HepG2 (cell line): Measurements from ENCODE around the gene MME. TPM values are rescaled to one million over a fixed set of nuclear protein-coding genes. Genes with fewer than 3 reads are reported as not detected.

ENCODE experiments used
- ATAC-seq: fragments of 200-7000 bp; cut with Tn5 transposase; 3 replicates; pipeline ENCODE4 v1.9.1; 2020; ENCODE audit warnings: mild to moderate bottlenecking, moderate library complexity
- BruUV-seq: library from RNA; stranded (reverse); fragments of 400-500 nt; replicated peaks from 2 replicates; lab custom pipeline; 2021; lab: Mats Ljungman, UMichigan
- CTCF ChIA-PET: fragments of 300-600 bp; formaldehyde crosslinking; extraction: SDS; loops from one replicate; lab custom pipeline; 2021; ENCODE audit warnings: low total read pairs, inconsistent platforms, low intra/inter-chr PET ratio; lab: Yijun Ruan, JAX
- POLR2A ChIA-PET: fragments of 350-600 bp; sonication (Branson Sonifier 250); formaldehyde crosslinking; loops from one replicate; lab custom pipeline; 2020; ENCODE audit warnings: antibody characterized with exemption, inconsistent platforms; lab: Yijun Ruan, JAX
- DNase-seq: peaks from one replicate; pipeline ENCODE4 v3.0.0-alpha.2; 2015; ENCODE audit warnings: low spot score
- FAIRE-seq: peaks from 3 replicates; lab custom pipeline; 2011; peaks lifted over from hg19 to GRCh38; lab: Jason Lieb, UNC
- H2AFZ ChIP-seq: one replicate; pipeline ENCODE4 v1.6.1; 2011; ENCODE audit warnings: low read length, inconsistent platforms
- H3K27ac ChIP-seq: fragments of 300-600 bp; 3 replicates; pipeline ENCODE4 v1.8.0; 2011; ENCODE audit warnings: mixed run types, mild to moderate bottlenecking, mixed read lengths, low read length, inconsistent platforms; ENCODE audit not compliant: insufficient read depth; ENCODE audit errors: extremely low read length
- H3K27me3 ChIP-seq, 2 experiments: fragments of 200-600 bp in 1 of 2; 2 replicates in 1 of 2; 3 replicates in 1 of 2; pipeline versions ENCODE4 v1.6.0 to v1.8.0; 2011; ENCODE audit warnings: low read length in 2 of 2, mild to moderate bottlenecking in 2 of 2, moderate library complexity in 2 of 2, inconsistent platforms in 1 of 2; ENCODE audit not compliant: insufficient read depth in 2 of 2, control insufficient read depth in 1 of 2
- H3K36me3 ChIP-seq, 2 experiments: fragments of 200-600 bp in 1 of 2; replicated peaks in 1 of 2; 2 replicates in 1 of 2; 3 replicates in 1 of 2; pipeline versions ENCODE4 v1.5.1 to v1.8.0; 2011; ENCODE audit warnings: low read length in 2 of 2, inconsistent platforms in 1 of 2; ENCODE audit not compliant: insufficient read depth in 2 of 2, control insufficient read depth in 1 of 2
- H3K4me1 ChIP-seq: 2 replicates; pipeline ENCODE4 v1.5.1; 2012; ENCODE audit warnings: low read length, inconsistent platforms; ENCODE audit not compliant: insufficient read depth
- H3K4me2 ChIP-seq: 2 replicates; pipeline ENCODE4 v1.6.0; 2011; ENCODE audit warnings: low read depth, low read length, inconsistent platforms
- H3K4me3 ChIP-seq, 3 experiments: fragments of 200-600 bp in 1 of 3; sonication (generic), shearing (Covaris generic) in 1 of 3; replicated peaks in 1 of 3; 2 replicates each; pipeline ENCODE4 v1.5.1; 2011 to 2016; ENCODE audit warnings: low read length in 3 of 3, inconsistent platforms in 2 of 3, low read depth in 2 of 3, mild to moderate bottlenecking in 2 of 3, control low read depth in 1 of 3, mixed read lengths in 1 of 3; ENCODE audit not compliant: insufficient read depth in 1 of 3
- H3K79me2 ChIP-seq: one replicate; pipeline ENCODE4 v1.6.1; 2011; ENCODE audit warnings: low read length, inconsistent platforms; ENCODE audit not compliant: insufficient read depth
- H3K9ac ChIP-seq: 2 replicates; pipeline ENCODE4 v1.6.0; 2011; ENCODE audit warnings: mild to moderate bottlenecking, low read depth, low read length, inconsistent platforms; ENCODE audit not compliant: insufficient read depth
- H3K9me3 ChIP-seq: 2 replicates; pipeline ENCODE4 v1.5.1; 2012; ENCODE audit warnings: mild to moderate bottlenecking, low read length
- H4K20me1 ChIP-seq: 2 replicates; pipeline ENCODE4 v1.6.0; 2011; ENCODE audit warnings: inconsistent platforms, mild to moderate bottlenecking, low read length, moderate library complexity; ENCODE audit not compliant: insufficient read depth
- KLF16 ChIP-seq, 2 experiments: sonication (generic) in 1 of 2; formaldehyde crosslinking in 1 of 2; IDR thresholded peaks; 2 replicates each; pipeline versions ENCODE4 v1.6.1 to v1.8.0; 2016 to 2023; ENCODE audit warnings: missing genetic modification reagents in 2 of 2, missing compliant biosample characterization in 1 of 2
- MAF1 ChIP-seq: sonication (generic); formaldehyde crosslinking; IDR thresholded peaks from 2 replicates; pipeline ENCODE4 v1.5.0; 2020; ENCODE audit warnings: missing genetic modification reagents, borderline replicate concordance
- MED1 ChIP-seq: sonication (generic); formaldehyde crosslinking; IDR thresholded peaks from 2 replicates; pipeline ENCODE4 v1.4.0; 2020; ENCODE audit warnings: missing genetic modification reagents
- NAIF1 ChIP-seq: sonication (generic); formaldehyde crosslinking; IDR thresholded peaks from 2 replicates; pipeline ENCODE4 v1.5.0; 2020; ENCODE audit warnings: mild to moderate bottlenecking, missing genetic modification reagents, borderline replicate concordance
- PHF20 ChIP-seq: sonication (generic); formaldehyde crosslinking; IDR thresholded peaks from 2 replicates; pipeline ENCODE4 v1.5.0; 2020; ENCODE audit warnings: mild to moderate bottlenecking, missing genetic modification reagents
- PHF5A ChIP-seq: IDR thresholded peaks from one replicate; pipeline ENCODE4 v1.6.1; 2018; ENCODE audit warnings: low read depth, missing genetic modification reagents; ENCODE audit not compliant: unreplicated experiment
- RBAK ChIP-seq: sonication (generic); formaldehyde crosslinking; IDR thresholded peaks from 2 replicates; pipeline ENCODE4 v1.5.1; 2020; ENCODE audit warnings: mild to moderate bottlenecking, missing genetic modification reagents
- SAP130 ChIP-seq: IDR thresholded peaks from 2 replicates; pipeline ENCODE4 v1.6.1; 2016; ENCODE audit warnings: low read depth
- SOX6 ChIP-seq, 2 experiments: fragments of 450-650 bp in 1 of 2; sonication (generic) in 1 of 2; formaldehyde crosslinking in 1 of 2; IDR thresholded peaks; 2 replicates each; pipeline versions ENCODE4 v1.4.0 to v1.6.1; 2017 to 2020; ENCODE audit warnings: antibody characterized with exemption in 1 of 2, mild to moderate bottlenecking in 1 of 2, missing genetic modification reagents in 1 of 2
- ZBTB21 ChIP-seq: sonication (generic); formaldehyde crosslinking; IDR thresholded peaks from 2 replicates; pipeline ENCODE4 v1.4.0; 2020; ENCODE audit warnings: missing genetic modification reagents
- ZNF17 ChIP-seq: sonication (generic); formaldehyde crosslinking; IDR thresholded peaks from 2 replicates; pipeline ENCODE4 v1.5.0; 2020; ENCODE audit warnings: mild to moderate bottlenecking, missing genetic modification reagents
- ZNF251 ChIP-seq: sonication (generic); formaldehyde crosslinking; IDR thresholded peaks from 2 replicates; pipeline ENCODE4 v1.9.0; 2021; ENCODE audit warnings: mild to moderate bottlenecking, missing genetic modification reagents
- ZNF7 ChIP-seq: IDR thresholded peaks from 2 replicates; pipeline ENCODE4 v1.6.1; 2016; ENCODE audit warnings: missing biosample characterization, missing genetic modification reagents
- ZNF792 ChIP-seq: IDR thresholded peaks from 2 replicates; pipeline ENCODE4 v1.6.1; 2016
- WGBS: methylation state at CpG from one replicate; pipeline ENCODE4 v1.1.6; 2017; ENCODE audit warnings: low lambda C conversion rate; 5-methylcytosine and 5-hydroxymethylcytosine counted together
- in situ Hi-C: cut with HindIII; loops from 2 replicates; pipeline ENCODE4 v1.10.0; 2017; ENCODE audit warnings: low pct_unique_long_range_greater_than_20kb; ENCODE audit not compliant: extremely low pct_ligation_motif_present
- intact Hi-C: fragments of 100-400 bp; cut with micrococcal nuclease; formaldehyde crosslinking; loops from one replicate; pipeline ENCODE4 v1.10.0; 2022; ENCODE audit not compliant: unreplicated experiment
- polyA plus RNA-seq, 8 experiments: library from polyadenylated mRNA; depleted of rRNA in 3 of 8; stranded (reverse) in 7 of 8; unstranded in 1 of 8; fragments of >200 nt; fragmentation: Illumina TruSeq in 4 of 8; extraction: Trizol in 4 of 8; gene quantifications; 2 replicates each; pipeline versions ENCODE4 v1.2.1 to v1.2.3, GENCODE V29; 2011 to 2016; ENCODE audit warnings: low read depth in 4 of 8, missing spikeins in 1 of 8, mixed read lengths in 1 of 8; ENCODE audit not compliant: insufficient read depth in 1 of 8
- total RNA-seq, 5 experiments: library from RNA; depleted of rRNA; stranded (reverse); fragments of >200 nt; fragmentation: Illumina TruSeq; extraction: Trizol; gene quantifications; 2 replicates each; pipeline ENCODE4 v1.2.3, GENCODE V29; 2016; ENCODE audit warnings: low read depth in 1 of 5
- TF ChIP-seq, protein P1 (sequence below), 2 experiments: sonication (generic) in 1 of 2; formaldehyde crosslinking in 1 of 2; IDR thresholded peaks; 2 replicates each; pipeline versions ENCODE4 v1.6.1 to v1.9.0; 2014 to 2022; ENCODE audit warnings: antibody characterized with exemption in 1 of 2, borderline replicate concordance in 1 of 2, inconsistent platforms in 1 of 2, low read depth in 1 of 2, missing genetic modification reagents in 1 of 2
- TF ChIP-seq, protein P2 (sequence below): IDR thresholded peaks from 2 replicates; pipeline ENCODE4 v1.6.1; 2016; ENCODE audit warnings: missing genetic modification reagents, missing compliant biosample characterization
- TF ChIP-seq, protein P3 (sequence below): sonication (generic); formaldehyde crosslinking; IDR thresholded peaks from 2 replicates; pipeline ENCODE4 v1.9.0; 2022; ENCODE audit warnings: missing genetic modification reagents, mild to moderate bottlenecking, borderline replicate concordance

Gene MME
- total and polyA plus RNA-seq, 2 of the 13 experiments (the other 11 are each of a cell fraction or from before 2014, with no cell fraction given), result not detected

DNA sequence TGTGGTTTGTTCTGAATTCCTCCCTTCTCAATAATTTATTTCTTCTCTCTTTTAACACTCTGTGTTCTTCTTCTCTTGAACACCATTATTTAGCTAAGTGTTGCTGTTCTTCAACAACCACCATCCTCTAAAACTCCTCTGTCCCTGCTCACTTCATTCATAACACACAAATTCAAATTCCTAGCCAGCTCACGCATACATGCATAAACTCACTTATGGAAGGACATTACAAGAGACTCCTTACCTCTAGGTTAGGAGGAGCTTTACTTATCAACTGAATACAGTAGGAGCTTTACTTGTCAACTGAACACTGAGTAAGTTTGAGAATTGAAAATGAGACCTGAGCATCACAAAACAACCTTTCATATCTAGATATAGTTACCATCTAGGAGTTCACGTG is 23.6 kb downstream of the MME start:
- 58% methylated on average over 2 of the region's 2 CpGs for WGBS
- no TSS peak for BruUV-seq
- H3K4me1 ChIP-seq, result no peaks in the 10 kb centered on the region
- no peaks in the 10 kb centered on the region for H3K79me2 ChIP-seq
- H3K27ac ChIP-seq, result no peak overlapping the region
- H3K36me3 ChIP-seq, result no peaks in the 10 kb centered on the region
- H3K4me3 ChIP-seq, result no peak overlapping the region
- intact Hi-C loops (no loop called here), in situ Hi-C loops (no loop called here)
- ATAC-seq, result no peak
- CTCF ChIA-PET, result no interaction called here
- POLR2A ChIA-PET, result no interaction called here
- no peaks in the 10 kb centered on the region for H3K27me3 ChIP-seq
- no peak for FAIRE-seq
- H3K9me3 ChIP-seq, result no peaks in the 10 kb centered on the region
- no peak overlapping the region for H3K4me2 ChIP-seq
- DNase-seq, result no peak
- no peak overlapping the region for H3K9ac ChIP-seq
- H4K20me1 ChIP-seq, result no peaks in the 10 kb centered on the region
- H2AFZ ChIP-seq, result no peak overlapping the region
- no peak for TF ChIP-seq NAIF1
- no peak for TF ChIP-seq RBAK (CRISPR knock-in tag)
- TF ChIP-seq ZNF7 (CRISPR knock-in tag), result no peak
- no peak for TF ChIP-seq SAP130 (CRISPR knock-in tag)
- TF ChIP-seq, protein P1, sequence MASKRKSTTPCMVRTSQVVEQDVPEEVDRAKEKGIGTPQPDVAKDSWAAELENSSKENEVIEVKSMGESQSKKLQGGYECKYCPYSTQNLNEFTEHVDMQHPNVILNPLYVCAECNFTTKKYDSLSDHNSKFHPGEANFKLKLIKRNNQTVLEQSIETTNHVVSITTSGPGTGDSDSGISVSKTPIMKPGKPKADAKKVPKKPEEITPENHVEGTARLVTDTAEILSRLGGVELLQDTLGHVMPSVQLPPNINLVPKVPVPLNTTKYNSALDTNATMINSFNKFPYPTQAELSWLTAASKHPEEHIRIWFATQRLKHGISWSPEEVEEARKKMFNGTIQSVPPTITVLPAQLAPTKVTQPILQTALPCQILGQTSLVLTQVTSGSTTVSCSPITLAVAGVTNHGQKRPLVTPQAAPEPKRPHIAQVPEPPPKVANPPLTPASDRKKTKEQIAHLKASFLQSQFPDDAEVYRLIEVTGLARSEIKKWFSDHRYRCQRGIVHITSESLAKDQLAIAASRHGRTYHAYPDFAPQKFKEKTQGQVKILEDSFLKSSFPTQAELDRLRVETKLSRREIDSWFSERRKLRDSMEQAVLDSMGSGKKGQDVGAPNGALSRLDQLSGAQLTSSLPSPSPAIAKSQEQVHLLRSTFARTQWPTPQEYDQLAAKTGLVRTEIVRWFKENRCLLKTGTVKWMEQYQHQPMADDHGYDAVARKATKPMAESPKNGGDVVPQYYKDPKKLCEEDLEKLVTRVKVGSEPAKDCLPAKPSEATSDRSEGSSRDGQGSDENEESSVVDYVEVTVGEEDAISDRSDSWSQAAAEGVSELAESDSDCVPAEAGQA (IDR thresholded peaks at IDR 0.05; ENCODE audit: low read depth), result no peak
- TF ChIP-seq, protein P1 (CRISPR knock-in tag; IDR thresholded peaks at IDR 0.05; ENCODE audit: borderline replicate concordance), result no peak
- TF ChIP-seq, protein P2, sequence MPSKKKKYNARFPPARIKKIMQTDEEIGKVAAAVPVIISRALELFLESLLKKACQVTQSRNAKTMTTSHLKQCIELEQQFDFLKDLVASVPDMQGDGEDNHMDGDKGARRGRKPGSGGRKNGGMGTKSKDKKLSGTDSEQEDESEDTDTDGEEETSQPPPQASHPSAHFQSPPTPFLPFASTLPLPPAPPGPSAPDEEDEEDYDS (CRISPR knock-in tag), result no peak
- no peak for TF ChIP-seq MED1 (CRISPR knock-in tag)
- no peak for TF ChIP-seq KLF16 (CRISPR knock-in tag; IDR thresholded peaks at IDR 0.05)
- TF ChIP-seq ZNF251 (CRISPR knock-in tag), result no peak
- TF ChIP-seq MAF1 (CRISPR knock-in tag), result no peak
- TF ChIP-seq ZNF792 (CRISPR knock-in tag), result no peak
- no peak for TF ChIP-seq ZNF17
- TF ChIP-seq SOX6 (IDR thresholded peaks at IDR 0.05), result no peak
- TF ChIP-seq SOX6 (CRISPR knock-in tag; IDR thresholded peaks at IDR 0.05), result no peak
- TF ChIP-seq PHF20 (CRISPR knock-in tag), result no peak
- TF ChIP-seq ZBTB21, result no peak
- TF ChIP-seq PHF5A (CRISPR knock-in tag), result no peak
- TF ChIP-seq, protein P3, sequence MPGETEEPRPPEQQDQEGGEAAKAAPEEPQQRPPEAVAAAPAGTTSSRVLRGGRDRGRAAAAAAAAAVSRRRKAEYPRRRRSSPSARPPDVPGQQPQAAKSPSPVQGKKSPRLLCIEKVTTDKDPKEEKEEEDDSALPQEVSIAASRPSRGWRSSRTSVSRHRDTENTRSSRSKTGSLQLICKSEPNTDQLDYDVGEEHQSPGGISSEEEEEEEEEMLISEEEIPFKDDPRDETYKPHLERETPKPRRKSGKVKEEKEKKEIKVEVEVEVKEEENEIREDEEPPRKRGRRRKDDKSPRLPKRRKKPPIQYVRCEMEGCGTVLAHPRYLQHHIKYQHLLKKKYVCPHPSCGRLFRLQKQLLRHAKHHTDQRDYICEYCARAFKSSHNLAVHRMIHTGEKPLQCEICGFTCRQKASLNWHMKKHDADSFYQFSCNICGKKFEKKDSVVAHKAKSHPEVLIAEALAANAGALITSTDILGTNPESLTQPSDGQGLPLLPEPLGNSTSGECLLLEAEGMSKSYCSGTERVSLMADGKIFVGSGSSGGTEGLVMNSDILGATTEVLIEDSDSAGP (CRISPR knock-in tag), result no peak
